Smooth muscle cell (in vitro differentiated cells): Measurements from ENCODE around the gene BCO2. TPM values are rescaled to one million over a fixed set of nuclear protein-coding genes. Genes with fewer than 3 reads are reported as not detected.

Source experiments
- DNase-seq: peaks from one replicate; lab custom pipeline; 2025; ENCODE audit not compliant: unreplicated experiment; lab: John Stamatoyannopoulos, UW
- H2AFZ ChIP-seq: fragments of 200-600 bp; sonication (generic); 2 replicates; pipeline ENCODE4 v1.6.0; 2016; ENCODE audit warnings: antibody characterized with exemption, low read depth, mild to moderate bottlenecking
- H3F3A ChIP-seq: fragments of 200-600 bp; sonication (generic); 2 replicates; pipeline ENCODE4 v1.6.0; 2017; ENCODE audit warnings: antibody characterized with exemption, low read depth
- H3K27ac ChIP-seq: fragments of 200-600 bp; sonication (generic); 2 replicates; pipeline ENCODE4 v1.5.1; 2016; ENCODE audit warnings: low read depth, mild to moderate bottlenecking
- H3K27me3 ChIP-seq: fragments of 200-600 bp; sonication (generic); 2 replicates; pipeline ENCODE4 v1.6.1; 2016; ENCODE audit warnings: low read depth, mild to moderate bottlenecking
- H3K36me3 ChIP-seq: fragments of 200-600 bp; sonication (generic); 2 replicates; pipeline ENCODE4 v1.5.1; 2016; ENCODE audit warnings: low read depth
- H3K4me1 ChIP-seq: fragments of 200-600 bp; sonication (generic); 2 replicates; pipeline ENCODE4 v1.5.1; 2016; ENCODE audit warnings: low read depth
- H3K4me2 ChIP-seq: fragments of 200-600 bp; sonication (generic); 2 replicates; pipeline ENCODE4 v1.6.0; 2016; ENCODE audit warnings: mild to moderate bottlenecking
- H3K4me3 ChIP-seq: fragments of 200-600 bp; sonication (generic); 2 replicates; pipeline ENCODE4 v1.5.1; 2016; ENCODE audit warnings: mild to moderate bottlenecking
- H3K79me2 ChIP-seq: fragments of 200-600 bp; sonication (generic); 2 replicates; pipeline ENCODE4 v1.6.0; 2016; ENCODE audit warnings: low read depth, mild to moderate bottlenecking
- H3K9ac ChIP-seq: fragments of 200-600 bp; sonication (generic); 2 replicates; pipeline ENCODE4 v1.6.0; 2016; ENCODE audit warnings: low read depth
- H3K9me3 ChIP-seq: fragments of 200-600 bp; sonication (generic); replicated peaks from 2 replicates; pipeline ENCODE4 v1.5.1; 2016; ENCODE audit warnings: low read depth
- H4K20me1 ChIP-seq: fragments of 200-600 bp; sonication (generic); 2 replicates; pipeline ENCODE4 v1.6.0; 2016; ENCODE audit warnings: low read depth
- WGBS: methylation state at CpG from one replicate; pipeline ENCODE4 v1.1.7; 2016; ENCODE audit warnings: low lambda C conversion rate; 5-methylcytosine and 5-hydroxymethylcytosine counted together
- polyA plus RNA-seq: library from polyadenylated mRNA; unstranded; fragments of >200 nt; fragmentation: Nextera tagmentation; extraction: Ambion mirVana; gene quantifications from 2 replicates; pipeline ENCODE4 v1.2.1, GENCODE V29; 2016
- total RNA-seq: library from RNA; depleted of rRNA; stranded (reverse); fragments of >200 nt; gene quantifications from 2 replicates; pipeline ENCODE4 v1.2.3, GENCODE V29; 2014
- TF ChIP-seq, protein P1 (sequence below): fragments of 200-600 bp; sonication (generic); IDR thresholded peaks from 2 replicates; pipeline ENCODE4 v1.5.1; 2017; ENCODE audit warnings: borderline replicate concordance, mild to moderate bottlenecking, antibody characterized with exemption; ENCODE audit not compliant: insufficient read depth, poor library complexity, severe bottlenecking

The BCO2 gene
- total and polyA plus RNA-seq, 2 experiments from 2014 or later, result 0.82 to 1.8 TPM

DNA sequence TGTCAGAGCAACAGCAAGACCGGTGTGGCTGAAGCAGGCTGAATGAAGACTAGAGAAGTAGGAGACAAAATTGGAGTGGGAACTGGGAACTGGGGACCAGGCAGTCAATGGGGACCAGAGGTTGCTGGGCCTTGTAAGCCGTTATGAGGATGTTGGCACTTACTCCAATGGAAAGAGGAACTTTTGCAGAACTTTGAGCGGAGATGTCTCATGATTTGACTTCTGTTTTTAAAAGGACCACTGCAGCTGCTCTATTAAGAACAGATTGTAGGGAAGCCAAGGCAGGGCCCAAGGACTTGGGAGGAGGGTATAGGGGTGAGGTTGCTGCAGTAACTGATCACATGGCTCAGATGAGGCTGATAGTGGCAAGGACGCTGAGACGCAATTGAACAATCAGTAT, 45.7 kb upstream of the BCO2 start:
- TF ChIP-seq, protein P1, sequence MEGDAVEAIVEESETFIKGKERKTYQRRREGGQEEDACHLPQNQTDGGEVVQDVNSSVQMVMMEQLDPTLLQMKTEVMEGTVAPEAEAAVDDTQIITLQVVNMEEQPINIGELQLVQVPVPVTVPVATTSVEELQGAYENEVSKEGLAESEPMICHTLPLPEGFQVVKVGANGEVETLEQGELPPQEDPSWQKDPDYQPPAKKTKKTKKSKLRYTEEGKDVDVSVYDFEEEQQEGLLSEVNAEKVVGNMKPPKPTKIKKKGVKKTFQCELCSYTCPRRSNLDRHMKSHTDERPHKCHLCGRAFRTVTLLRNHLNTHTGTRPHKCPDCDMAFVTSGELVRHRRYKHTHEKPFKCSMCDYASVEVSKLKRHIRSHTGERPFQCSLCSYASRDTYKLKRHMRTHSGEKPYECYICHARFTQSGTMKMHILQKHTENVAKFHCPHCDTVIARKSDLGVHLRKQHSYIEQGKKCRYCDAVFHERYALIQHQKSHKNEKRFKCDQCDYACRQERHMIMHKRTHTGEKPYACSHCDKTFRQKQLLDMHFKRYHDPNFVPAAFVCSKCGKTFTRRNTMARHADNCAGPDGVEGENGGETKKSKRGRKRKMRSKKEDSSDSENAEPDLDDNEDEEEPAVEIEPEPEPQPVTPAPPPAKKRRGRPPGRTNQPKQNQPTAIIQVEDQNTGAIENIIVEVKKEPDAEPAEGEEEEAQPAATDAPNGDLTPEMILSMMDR, result no peak
- no peaks in the 10 kb centered on the region for H3K9me3 ChIP-seq
- no peaks in the 10 kb centered on the region for H4K20me1 ChIP-seq
- H3K4me2 ChIP-seq, result no peak overlapping the region
- no peaks in the 10 kb centered on the region for H3K36me3 ChIP-seq
- no peak overlapping the region for H3K9ac ChIP-seq
- H3F3A ChIP-seq, result no peaks in the 10 kb centered on the region
- H3K27me3 ChIP-seq, result no peaks in the 10 kb centered on the region
- 94% methylated on average over 5 of the region's 5 CpGs for WGBS
- no peak for DNase-seq
- H3K79me2 ChIP-seq, result no peaks in the 10 kb centered on the region
- no peak overlapping the region for H3K27ac ChIP-seq
- no peaks in the 10 kb centered on the region for H3K4me1 ChIP-seq
- H3K4me3 ChIP-seq, result no peak overlapping the region
- no peak overlapping the region for H2AFZ ChIP-seq

GRCh38 chr11:112132737-112133136, 42.6 kb upstream of the BCO2 start:
- Histone ChIP-seq H3K79me2 (no peaks in the 10 kb centered on the region), H3K4me2 (no peak overlapping the region), H3K27ac (no peak overlapping the region), H3K4me3 (no peak overlapping the region), H3K9me3 (no peaks in the 10 kb centered on the region), H4K20me1 (no peaks in the 10 kb centered on the region), H2AFZ (no peak overlapping the region), H3K4me1 (no peaks in the 10 kb centered on the region), H3K27me3 (no peaks in the 10 kb centered on the region), H3F3A (no peaks in the 10 kb centered on the region), H3K9ac (no peak overlapping the region), H3K36me3 (no peaks in the 10 kb centered on the region)
- TF ChIP-seq, protein P1, result no peak
- no peak for DNase-seq
- 79% methylated on average over 2 of the region's 2 CpGs for WGBS

- H3K27me3 ChIP-seq, result no peaks in the 10 kb centered on the region
- TF ChIP-seq, protein P1, result no peak
- no peaks in the 10 kb centered on the region for H3K36me3 ChIP-seq
- no peak overlapping the region for H3K9ac ChIP-seq
- no peak overlapping the region for H2AFZ ChIP-seq
- H3K4me1 ChIP-seq, result no peaks in the 10 kb centered on the region
- no peak overlapping the region for H3K27ac ChIP-seq
- H3K9me3 ChIP-seq, result no peaks in the 10 kb centered on the region
- WGBS, result 48% methylated on average over 3 of the region's 4 CpGs
- H4K20me1 ChIP-seq, result no peaks in the 10 kb centered on the region
- H3K4me2 ChIP-seq, result no peak overlapping the region
- no peaks in the 10 kb centered on the region for H3K79me2 ChIP-seq
- no peaks in the 10 kb centered on the region for H3F3A ChIP-seq
- H3K4me3 ChIP-seq, result no peak overlapping the region
- DNase-seq, result no peak
These were observed 40.8 kb upstream of the BCO2 start for GRCh38 chr11:112134473-112134872.

- Histone ChIP-seq H3K4me2 (no peak overlapping the region), H3K9ac (no peak overlapping the region), H3F3A (no peaks in the 10 kb centered on the region), H3K9me3 (no peaks in the 10 kb centered on the region), H3K4me1 (no peaks in the 10 kb centered on the region), H3K27ac (no peak overlapping the region), H3K27me3 (no peaks in the 10 kb centered on the region), H4K20me1 (no peaks in the 10 kb centered on the region), H2AFZ (no peak overlapping the region), H3K4me3 (no peak overlapping the region), H3K79me2 (no peaks in the 10 kb centered on the region), H3K36me3 (no peaks in the 10 kb centered on the region)
- 93% methylated on average over 3 of the region's 3 CpGs for WGBS
- TF ChIP-seq, protein P1, result no peak
- DNase-seq, result no peak
These were observed 31.7 kb upstream of the BCO2 start for GRCh38 chr11:112143597-112143996.
